Stimulated activated CD8-positive, alpha-beta memory T cell treated with anti-CD3 and anti-CD28 coated beads, Interleukin-12 subunit alpha, Interleukin-12 subunit beta, amount 100 ng/mL, for 24 hours (primary cell): ENCODE data around the gene C1R.

Experiments used
- DNase-seq: peaks from one replicate; pipeline ENCODE4 v3.0.0-alpha.2; 2020; ENCODE audit errors: extremely low read depth

C1R gene

GRCh38 chr12:7099290-7099996, 7.2 kb upstream of the C1R start:
- DNase-seq = no peak

- no peak for DNase-seq
Measured at GRCh38 chr12:7096979-7097378, 4.7 kb upstream of the C1R start.

- DNase-seq = no peak
Measured at GRCh38 chr12:7096006-7096932, 4.0 kb upstream of the C1R start.

GRCh38 chr12:7093892-7094291, 1.6 kb upstream of the C1R start:
- no peak for DNase-seq

GRCh38 chr12:7093486-7093885, 1.2 kb upstream of the C1R start:
- no peak for DNase-seq

- DNase-seq = no peak
Measured at GRCh38 chr12:7092986-7093460, 778 bp upstream of the C1R start.

GRCh38 chr12:7091660-7092228, 501 bp downstream of the C1R start:
- DNase-seq = no peak

GRCh38 chr12:7091171-7091570, 1.1 kb downstream of the C1R start:
- DNase-seq = no peak

- no peak for DNase-seq
Measured at GRCh38 chr12:7090222-7090998, 1.8 kb downstream of the C1R start.

GRCh38 chr12:7089196-7089871, 2.9 kb downstream of the C1R start:
- DNase-seq = no peak

GRCh38 chr12:7083125-7083524, 9.1 kb downstream of the C1R start:
- DNase-seq = no peak

- no peak for DNase-seq
Measured at GRCh38 chr12:7081037-7081436, 11.2 kb downstream of the C1R start.

GRCh38 chr12:7079826-7080125, 12.5 kb downstream of the C1R start:
- DNase-seq = no peak

- DNase-seq = no peak
Measured at GRCh38 chr12:7078163-7078562, 14.1 kb downstream of the C1R start.

- no peak for DNase-seq
Measured at GRCh38 chr12:7076493-7076892, 15.8 kb downstream of the C1R start.

- DNase-seq = no peak
Measured at GRCh38 chr12:7075939-7076338, 16.3 kb downstream of the C1R start.

GRCh38 chr12:7075518-7075917, 16.7 kb downstream of the C1R start:
- DNase-seq = no peak

- no peak for DNase-seq
Measured at GRCh38 chr12:7073946-7074345, 18.3 kb downstream of the C1R start.

- no peak for DNase-seq
Measured at GRCh38 chr12:7072554-7072953, 19.7 kb downstream of the C1R start.

GRCh38 chr12:7072035-7072434, 20.2 kb downstream of the C1R start:
- no peak for DNase-seq

- no peak for DNase-seq
Measured at GRCh38 chr12:7069386-7069785, 22.9 kb downstream of the C1R start.

- DNase-seq = no peak
Measured at GRCh38 chr12:7068994-7069346, 23.3 kb downstream of the C1R start.
